ENCODE measurements around the gene GULP1.

The GULP1 gene

DNA sequence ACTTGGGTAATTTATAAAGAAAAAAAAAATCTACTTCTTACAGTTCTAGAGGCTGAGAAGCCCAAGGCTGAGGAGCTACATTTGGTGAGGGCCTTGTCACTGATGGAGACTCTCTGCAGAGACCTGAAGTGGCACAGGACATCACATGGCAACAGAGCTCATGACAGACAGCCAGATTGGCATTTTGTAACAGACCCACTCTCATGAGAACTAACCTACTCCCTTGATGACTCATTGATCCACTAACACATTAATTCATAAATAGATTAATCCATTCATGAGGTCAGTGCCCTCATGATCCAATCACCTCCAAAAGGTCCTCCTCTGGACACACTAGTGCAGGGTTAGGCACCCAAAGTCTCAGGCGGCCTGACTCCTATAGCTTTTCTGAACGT, 318.4 kb downstream of the GULP1 start:
- DNase-seq: no peak

DNA sequence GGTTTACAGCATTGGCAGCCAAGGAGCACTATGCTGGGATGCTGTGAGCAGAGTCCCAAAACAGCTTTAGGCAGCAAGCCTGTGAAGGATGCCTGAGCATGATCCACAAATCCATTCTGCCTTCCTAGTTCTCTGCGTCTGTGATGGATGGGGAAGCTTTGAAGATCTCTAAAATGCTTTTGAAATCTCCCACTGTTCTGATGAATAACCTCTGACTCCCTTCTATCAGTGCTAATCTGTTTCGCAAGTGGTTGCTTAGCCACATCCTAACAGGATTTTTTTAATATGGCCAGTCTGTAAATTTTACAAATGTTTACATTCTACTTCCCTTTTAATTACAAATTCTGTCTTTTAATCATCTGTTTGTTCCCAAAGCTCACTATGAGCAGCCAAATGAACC, 319.2 kb downstream of the GULP1 start:
- DNase-seq: peak; percentile 14

DNA sequence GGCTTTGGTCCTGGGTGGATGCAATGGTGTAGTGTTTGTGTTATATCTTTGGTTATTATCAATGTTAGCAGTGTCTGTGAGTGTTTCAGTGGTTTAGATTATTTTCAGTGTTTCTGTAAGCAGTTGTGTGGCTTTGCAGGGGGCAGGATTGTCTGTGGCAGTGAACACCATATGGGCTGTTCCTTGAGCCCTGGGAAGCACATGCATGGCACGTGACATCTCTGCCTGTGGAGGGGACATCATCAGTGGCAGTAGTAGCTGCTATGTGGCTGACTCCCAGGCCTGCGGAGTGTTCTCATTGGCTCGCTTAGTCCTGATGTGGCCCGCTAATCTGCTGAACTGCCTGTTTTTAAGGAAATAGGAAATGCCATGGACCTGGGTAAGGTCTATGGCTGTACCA, 327.5 kb downstream of the GULP1 start:
- no peak for DNase-seq

DNA sequence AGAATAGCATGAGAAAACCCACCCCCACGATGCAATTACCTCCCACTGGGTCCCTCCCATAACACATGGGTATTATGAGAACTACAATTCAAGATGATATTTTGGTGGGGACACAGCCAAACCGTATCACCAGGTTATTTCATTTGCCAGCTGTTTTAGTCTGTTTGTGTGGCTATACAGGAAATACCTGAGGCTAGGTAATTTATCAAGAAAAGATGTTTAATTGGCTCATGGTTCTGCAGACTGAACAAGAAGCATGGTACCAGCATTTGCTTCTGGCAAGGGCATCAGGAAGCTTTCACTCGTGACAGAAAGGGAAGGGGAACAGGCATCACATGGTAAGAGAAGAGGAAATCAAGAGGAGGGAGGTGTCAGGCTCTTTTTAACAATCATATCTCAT, 329.2 kb downstream of the GULP1 start:
- no peak for DNase-seq

DNA sequence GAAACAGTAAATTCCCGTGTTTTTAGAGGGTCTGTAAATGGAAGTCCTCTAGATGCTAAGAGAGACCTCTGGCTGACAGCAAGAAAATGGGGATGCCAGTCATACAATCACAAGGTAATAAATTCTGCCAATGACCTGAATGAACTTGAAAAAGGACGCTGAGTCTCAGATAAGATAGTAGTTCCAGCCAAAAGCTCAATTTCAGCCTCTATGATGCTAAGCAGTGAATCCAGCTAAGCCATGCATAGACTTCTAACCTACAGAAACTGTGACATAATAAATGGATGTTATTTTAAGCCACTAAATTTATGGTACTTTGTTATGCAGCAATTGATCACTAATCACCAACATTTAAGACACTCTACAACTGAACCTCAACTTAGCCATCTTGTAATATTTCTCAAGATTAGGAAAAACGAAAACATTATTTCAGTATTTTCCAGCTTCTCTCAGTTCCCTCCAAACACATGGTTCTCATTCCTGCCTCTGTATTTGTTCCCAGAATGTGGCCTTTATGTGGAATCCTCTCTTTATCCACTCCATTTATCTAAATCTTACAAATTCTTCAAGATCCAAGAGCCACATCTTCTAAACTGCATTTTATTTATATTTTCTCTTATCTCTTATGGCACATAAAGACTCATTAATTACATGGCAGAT, 331.1 kb downstream of the GULP1 start:
- DNase-seq: no peak

DNA sequence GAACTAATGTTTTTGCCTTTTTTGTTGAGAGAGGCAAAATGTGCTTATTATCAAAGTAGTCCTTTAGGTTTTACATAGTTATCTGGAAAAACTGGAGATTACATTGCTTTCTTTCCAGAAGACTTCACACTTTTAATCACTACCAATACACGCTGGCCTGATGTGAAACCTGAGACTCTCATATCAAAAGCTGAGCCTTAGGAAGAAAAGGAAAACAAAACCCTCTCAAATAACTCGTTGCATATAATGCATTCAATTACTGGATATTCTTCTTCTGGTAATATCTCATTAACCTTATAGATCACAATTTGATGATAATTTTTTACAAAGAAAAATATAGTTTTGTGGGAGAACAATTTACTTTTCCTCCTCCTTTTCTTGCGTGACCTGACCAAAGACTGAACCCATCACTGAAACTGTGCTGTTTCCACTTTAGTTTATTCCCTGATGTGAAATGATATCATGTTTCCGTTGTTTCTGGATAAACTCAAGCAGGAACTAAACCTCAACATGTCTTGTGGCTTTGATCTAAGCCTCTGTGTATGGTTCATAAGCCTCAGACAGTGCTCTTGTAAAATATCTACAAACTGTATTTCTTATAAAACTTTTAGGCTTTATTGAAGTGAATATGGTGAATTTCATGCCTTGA, 332.4 kb downstream of the GULP1 start:
- peak; percentile 69 for DNase-seq

DNA sequence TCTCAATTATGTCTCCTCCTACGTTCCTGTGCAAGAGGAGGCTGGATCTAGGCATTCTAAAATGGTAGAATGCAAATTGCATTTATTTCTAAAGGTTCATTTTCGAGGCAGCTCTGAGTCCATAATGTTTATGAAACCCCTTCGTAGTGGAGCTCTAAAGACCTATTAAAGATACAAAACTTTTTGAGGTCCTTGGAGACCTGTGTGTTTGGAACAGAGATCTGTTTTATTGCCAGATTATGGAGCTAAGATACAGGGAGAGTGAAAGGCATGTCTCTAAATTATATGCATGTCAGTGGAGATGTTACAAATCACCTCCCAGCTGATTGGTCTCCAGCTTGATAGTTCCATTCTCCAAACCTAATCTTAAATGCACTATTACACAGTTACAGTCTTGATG, 335.8 kb downstream of the GULP1 start:
- no peak for DNase-seq

DNA sequence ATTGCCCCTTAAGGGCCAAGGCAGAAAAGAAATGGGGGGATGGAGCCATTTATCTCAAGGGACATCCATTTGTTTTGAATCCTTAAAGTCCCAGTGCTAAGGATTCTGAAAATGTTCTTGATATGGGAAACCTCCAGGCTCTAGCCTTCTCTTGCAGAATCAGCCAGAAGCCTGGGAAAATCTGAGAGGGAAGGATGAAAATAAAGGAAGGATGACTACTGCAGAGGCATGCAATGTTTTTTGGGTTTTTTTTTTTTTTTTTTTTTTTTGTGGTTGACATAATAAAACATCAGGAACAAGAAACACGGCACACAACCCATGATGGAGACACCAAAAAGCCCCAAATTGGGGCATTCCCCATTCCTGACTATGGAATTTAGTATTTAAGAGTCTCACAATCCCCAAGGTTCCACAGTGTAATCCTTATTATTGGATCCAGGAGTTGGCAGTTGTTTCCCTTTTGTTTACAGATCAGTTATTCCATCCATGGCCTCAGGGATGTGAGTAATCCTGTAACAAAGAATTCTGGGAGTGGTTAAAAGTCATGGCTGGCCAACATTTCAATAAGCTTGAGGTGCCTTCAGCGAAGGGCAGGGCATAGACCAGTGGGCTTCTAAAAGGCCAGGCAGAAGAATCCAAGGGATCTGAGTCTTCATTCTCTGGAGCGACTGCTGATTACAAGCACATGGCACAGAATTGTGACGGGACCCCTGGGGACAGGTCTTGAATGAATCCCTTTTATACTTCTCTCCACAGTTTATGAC, 337.5 kb downstream of the GULP1 start:
- no peak for DNase-seq

DNA sequence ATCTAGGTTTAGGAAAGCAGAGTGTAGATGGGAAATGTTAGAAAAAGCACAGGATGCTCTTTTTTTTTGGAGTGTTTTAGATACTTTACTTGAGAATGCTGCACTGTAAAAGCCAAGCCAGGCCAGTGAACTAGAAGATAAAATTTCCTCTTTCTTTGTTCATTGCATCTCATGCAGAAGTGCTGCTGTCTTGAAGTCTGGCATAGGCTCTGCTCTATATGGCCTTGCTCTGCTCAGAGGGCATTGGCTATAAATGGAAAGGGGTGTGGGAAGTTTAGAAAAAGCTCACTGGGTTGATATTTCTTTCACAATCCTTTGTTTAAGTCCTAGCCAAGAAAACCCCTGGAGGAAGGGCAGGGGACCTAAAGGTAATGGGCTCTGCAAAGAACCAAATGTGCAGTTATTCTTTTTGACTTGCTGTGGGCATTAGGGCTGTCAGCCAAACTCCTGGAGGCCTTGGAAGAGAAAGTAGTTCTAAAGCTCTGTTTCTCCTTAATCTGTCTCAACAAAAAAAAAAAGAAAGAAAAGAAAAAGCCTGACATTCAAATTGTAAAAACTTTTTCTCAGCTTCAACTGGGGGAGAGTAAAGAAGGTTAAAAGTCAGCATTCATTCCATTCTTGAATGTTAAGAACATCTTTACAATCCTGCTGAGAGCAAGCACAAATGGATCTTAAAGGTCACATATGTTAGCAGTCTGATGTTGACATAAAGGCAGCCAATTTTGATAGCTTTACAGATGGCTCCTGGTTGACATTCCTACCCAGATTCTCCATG, 338.3 kb downstream of the GULP1 start:
- peak; percentile 9 for DNase-seq

DNA sequence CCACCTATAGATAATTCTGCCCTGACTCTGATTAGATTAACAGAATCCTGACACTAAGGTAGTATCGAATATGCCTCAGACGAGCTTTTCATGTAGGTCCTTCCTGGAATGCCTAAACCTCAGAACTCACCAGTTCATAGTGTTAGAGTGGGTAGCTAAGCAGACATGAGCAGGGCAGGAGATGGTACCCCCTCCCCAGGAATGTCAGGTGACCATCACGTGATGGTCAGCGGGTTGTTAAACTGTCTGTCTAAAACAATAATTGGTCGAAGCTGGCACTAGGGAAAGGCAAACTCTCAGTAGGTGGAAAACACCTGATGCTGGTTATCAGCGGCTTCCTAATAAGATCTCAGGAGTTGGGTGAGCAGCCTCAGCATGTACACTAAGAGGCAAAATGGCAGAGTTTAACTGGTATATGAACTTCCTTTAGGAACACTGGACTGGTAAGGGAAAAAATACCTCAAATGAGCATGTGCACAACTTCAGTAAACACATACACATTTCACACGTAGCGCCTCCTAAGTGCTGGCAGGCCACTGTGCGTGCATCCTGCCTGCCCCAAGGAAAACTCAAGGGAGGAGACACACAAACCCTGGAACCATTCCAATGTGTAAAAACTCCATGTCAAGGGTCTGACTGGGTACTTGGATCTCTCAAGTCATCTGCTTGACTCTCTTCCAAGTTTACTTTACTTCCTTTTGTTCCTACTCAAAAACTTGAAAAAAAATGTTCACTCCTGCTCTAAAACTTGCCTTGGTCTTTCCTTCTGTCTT, 339.5 kb downstream of the GULP1 start:
- no peak for DNase-seq

DNA sequence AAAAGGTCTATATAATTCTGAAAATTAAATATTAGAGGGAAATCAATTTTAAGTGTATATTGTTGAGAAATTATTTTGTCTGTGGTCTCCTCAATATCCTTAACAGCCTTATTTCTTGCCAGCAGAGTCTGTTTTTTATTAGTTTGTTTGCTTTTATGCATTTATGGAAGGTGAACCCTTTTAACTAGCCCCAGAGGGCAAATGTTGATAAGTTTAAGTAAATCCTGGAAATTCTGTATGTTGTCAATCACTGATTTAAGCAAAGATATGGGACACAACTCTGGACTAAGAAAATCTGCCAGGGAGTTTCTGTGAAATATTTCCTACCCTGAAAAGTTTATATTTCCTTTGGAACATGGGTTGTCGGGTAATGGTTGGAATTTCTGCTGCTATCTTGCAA, 343.0 kb downstream of the GULP1 start:
- DNase-seq: no peak
